OCI-LY7 (cell line): ENCODE measurements around the gene GPR156.

Source experiments
- CTCF ChIP-seq: fragments of 200-600 bp; sonication (generic); conservative IDR thresholded peaks from 2 replicates; pipeline ENCODE4 v1.5.1; 2014; ENCODE audit warnings: mild to moderate bottlenecking, antibody characterized with exemption, low read length, moderate library complexity, mixed read lengths
- EZH2phosphoT487 ChIP-seq: fragments of 200-600 bp; sonication (generic); IDR thresholded peaks from 2 replicates; pipeline ENCODE4 v1.6.1; 2018; ENCODE audit warnings: low read depth, borderline replicate concordance, mild to moderate bottlenecking, mixed run types, antibody characterized with exemption, low read length, moderate library complexity, mixed read lengths

- TF ChIP-seq CTCF (no peak), EZH2phosphoT487 (no peak)
These were observed 125.0 kb downstream of the GPR156 start for GRCh38 chr3:120160050-120160449.
